CD14-positive monocyte (primary cell): ENCODE measurements around the gene ANKRD23. TPM values are rescaled to one million over a fixed set of nuclear protein-coding genes. Genes with fewer than 3 reads are reported as not detected.

Source experiments
- DNase-seq, 3 donors: peaks; one replicate each; pipeline ENCODE4 v3.0.0-alpha.2; 2011 to 2022
- H2AFZ ChIP-seq: 2 replicates; pipeline ENCODE4 v1.6.0; 2012; ENCODE audit warnings: mild to moderate bottlenecking, low read depth, low read length, inconsistent platforms; ENCODE audit not compliant: insufficient read depth, poor library complexity, severe bottlenecking
- H3K27ac ChIP-seq, 2 donors: 1 replicate in 1 of 2; 2 replicates in 1 of 2; pipeline ENCODE4 v1.5.1; 2012 to 2013; ENCODE audit warnings: low read length in 2 of 2, control low read depth in 1 of 2, inconsistent platforms in 1 of 2, low read depth in 1 of 2, mild to moderate bottlenecking in 1 of 2
- H3K27me3 ChIP-seq, 2 donors: one replicate each; pipeline versions ENCODE4 v1.6.0 to v1.6.1; 2011 to 2013; ENCODE audit warnings: low read length in 2 of 2; ENCODE audit not compliant: control insufficient read depth in 2 of 2, insufficient read depth in 2 of 2
- H3K36me3 ChIP-seq, 2 donors: replicated peaks in 1 of 2; 1 replicate in 1 of 2; 2 replicates in 1 of 2; pipeline versions ENCODE4 v1.5.1 to v1.6.1; 2012 to 2013; ENCODE audit warnings: low read length in 2 of 2, control low read depth in 1 of 2, inconsistent platforms in 1 of 2, mild to moderate bottlenecking in 1 of 2; ENCODE audit not compliant: insufficient read depth in 2 of 2, control insufficient read depth in 1 of 2
- H3K4me1 ChIP-seq, 2 donors: 1 replicate in 1 of 2; 2 replicates in 1 of 2; pipeline versions ENCODE4 v1.5.1 to v1.6.1; 2012 to 2013; ENCODE audit warnings: low read length in 2 of 2, control low read depth in 1 of 2, inconsistent platforms in 1 of 2, mild to moderate bottlenecking in 1 of 2, moderate library complexity in 1 of 2; ENCODE audit not compliant: insufficient read depth in 2 of 2, control insufficient read depth in 1 of 2
- H3K4me2 ChIP-seq: replicated peaks from 2 replicates; pipeline ENCODE3; 2012; ENCODE audit warnings: low read length, moderate library complexity, mild to moderate bottlenecking; ENCODE audit not compliant: poor library complexity, severe bottlenecking; ENCODE audit errors: extremely low read depth
- H3K4me3 ChIP-seq, 3 experiments: fragments of 200-600 bp in 1 of 3; sonication (generic) in 1 of 3; replicated peaks in 1 of 3; 1 replicate in 2 of 3; 2 replicates in 1 of 3; pipeline ENCODE4 v1.5.1; 2011 to 2013; ENCODE audit warnings: low read length in 3 of 3, mild to moderate bottlenecking in 3 of 3, control low read depth in 2 of 3, low read depth in 2 of 3, inconsistent platforms in 1 of 3, moderate library complexity in 1 of 3
- H3K79me2 ChIP-seq: 2 replicates; pipeline ENCODE4 v1.6.0; 2012; ENCODE audit warnings: mild to moderate bottlenecking, control low read depth, inconsistent platforms, low read length, moderate library complexity; ENCODE audit not compliant: insufficient read depth
- H3K9ac ChIP-seq: 2 replicates; pipeline ENCODE4 v1.6.0; 2017; ENCODE audit warnings: low read length, mild to moderate bottlenecking; ENCODE audit not compliant: insufficient read depth, poor library complexity, severe bottlenecking
- H3K9me3 ChIP-seq, 2 donors: replicated peaks in 1 of 2; 1 replicate in 1 of 2; 2 replicates in 1 of 2; pipeline versions ENCODE4 v1.5.1 to v1.6.1; 2012 to 2013; ENCODE audit warnings: low read length in 2 of 2, control low read depth in 1 of 2; ENCODE audit not compliant: control insufficient read depth in 1 of 2, insufficient read depth in 1 of 2
- H4K20me1 ChIP-seq: 2 replicates; pipeline ENCODE4 v1.6.0; 2012; ENCODE audit warnings: mild to moderate bottlenecking, low read length, control low read depth, moderate library complexity; ENCODE audit not compliant: insufficient read depth
- H3K27ac Mint-ChIP-seq, 7 donors: one replicate each; pipeline ENCODE4 v1.8.0; 2020; ENCODE audit warnings: mild to moderate bottlenecking in 7 of 7, mixed read lengths in 7 of 7, moderate library complexity in 6 of 7, inconsistent platforms in 2 of 7
- H3K27me3 Mint-ChIP-seq, 3 donors: one replicate each; pipeline ENCODE4 v1.8.0; 2021 to 2022; ENCODE audit warnings: low read depth in 3 of 3, mild to moderate bottlenecking in 3 of 3, mixed read lengths in 3 of 3, moderate library complexity in 3 of 3, inconsistent platforms in 1 of 3
- H3K36me3 Mint-ChIP-seq, 2 donors: one replicate each; pipeline ENCODE4 v1.8.0; 2020; ENCODE audit warnings: mixed read lengths in 2 of 2, inconsistent platforms in 1 of 2, mild to moderate bottlenecking in 1 of 2
- H3K4me1 Mint-ChIP-seq: one replicate; pipeline ENCODE4 v1.8.0; 2020; ENCODE audit warnings: mild to moderate bottlenecking, mixed read lengths
- H3K4me3 Mint-ChIP-seq, 2 donors: one replicate each; pipeline ENCODE4 v1.8.0; 2020; ENCODE audit warnings: mild to moderate bottlenecking in 2 of 2, mixed read lengths in 2 of 2, moderate library complexity in 1 of 2
- H3K9me3 Mint-ChIP-seq, 7 donors: one replicate each; pipeline ENCODE4 v1.8.0; 2020 to 2022; ENCODE audit warnings: mixed read lengths in 7 of 7, mild to moderate bottlenecking in 6 of 7, moderate library complexity in 6 of 7, inconsistent platforms in 2 of 7
- WGBS: methylation state at CpG from one replicate; pipeline ENCODE4 v1.1.5; 2013; ENCODE audit warnings: missing lambda C conversion rate; ENCODE audit not compliant: insufficient coverage; 5-methylcytosine and 5-hydroxymethylcytosine counted together
- intact Hi-C, 2 donors: fragments of 100-400 bp; cut with micrococcal nuclease; formaldehyde crosslinking; loops; one replicate each; pipeline versions ENCODE4 v1.15.0 to v1.15.1; 2023
- polyA plus RNA-seq, 3 donors: library from polyadenylated mRNA; depleted of rRNA in 1 of 3; unstranded in 2 of 3; stranded (reverse) in 1 of 3; fragments of 300-500 nt in 2 of 3; fragments of >200 nt in 1 of 3; fragmentation: Illumina TruSeq in 2 of 3; gene quantifications; 1 replicate in 2 of 3; 2 replicates in 1 of 3; pipeline ENCODE4 v1.2.3, GENCODE V29; 2012 to 2021
- TF ChIP-seq, protein P1 (sequence below): fragments of 200-600 bp; IDR thresholded peaks from one replicate; pipeline ENCODE4 v1.8.0; 2022; ENCODE audit warnings: antibody characterized with exemption, mild to moderate bottlenecking

ANKRD23 gene
- polyA plus RNA-seq, 3 donors, result 1.4 TPM; not detected in 2

DNA sequence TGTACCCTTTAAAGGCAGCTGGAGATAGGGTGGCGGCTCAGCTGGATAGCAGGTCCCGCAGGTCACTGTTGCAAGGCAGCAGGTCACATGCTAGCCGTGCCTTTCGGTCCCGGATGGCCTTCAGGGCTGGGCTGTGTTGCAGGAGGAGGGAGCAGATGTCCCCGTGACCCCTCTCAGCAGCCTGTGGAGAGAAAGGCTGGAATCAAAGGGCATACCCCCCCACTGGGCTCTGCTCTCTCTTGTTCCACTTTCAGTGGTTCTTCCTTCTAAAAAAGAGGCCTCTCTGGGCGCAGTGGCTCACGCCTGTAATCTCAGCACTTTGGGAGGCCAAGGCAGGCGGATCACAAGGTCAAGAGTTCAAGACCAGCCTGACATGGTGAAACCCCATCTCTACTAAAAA is 4.4 kb upstream of the ANKRD23 start:
- intact Hi-C loops, result no loop called here
- H3K36me3 ChIP-seq, result peaks cover 29 to 58% of the 10 kb centered on the region in 2 donors
- no peak for DNase-seq
- no peaks in the 10 kb centered on the region for H4K20me1 ChIP-seq
- TF ChIP-seq, protein P1, sequence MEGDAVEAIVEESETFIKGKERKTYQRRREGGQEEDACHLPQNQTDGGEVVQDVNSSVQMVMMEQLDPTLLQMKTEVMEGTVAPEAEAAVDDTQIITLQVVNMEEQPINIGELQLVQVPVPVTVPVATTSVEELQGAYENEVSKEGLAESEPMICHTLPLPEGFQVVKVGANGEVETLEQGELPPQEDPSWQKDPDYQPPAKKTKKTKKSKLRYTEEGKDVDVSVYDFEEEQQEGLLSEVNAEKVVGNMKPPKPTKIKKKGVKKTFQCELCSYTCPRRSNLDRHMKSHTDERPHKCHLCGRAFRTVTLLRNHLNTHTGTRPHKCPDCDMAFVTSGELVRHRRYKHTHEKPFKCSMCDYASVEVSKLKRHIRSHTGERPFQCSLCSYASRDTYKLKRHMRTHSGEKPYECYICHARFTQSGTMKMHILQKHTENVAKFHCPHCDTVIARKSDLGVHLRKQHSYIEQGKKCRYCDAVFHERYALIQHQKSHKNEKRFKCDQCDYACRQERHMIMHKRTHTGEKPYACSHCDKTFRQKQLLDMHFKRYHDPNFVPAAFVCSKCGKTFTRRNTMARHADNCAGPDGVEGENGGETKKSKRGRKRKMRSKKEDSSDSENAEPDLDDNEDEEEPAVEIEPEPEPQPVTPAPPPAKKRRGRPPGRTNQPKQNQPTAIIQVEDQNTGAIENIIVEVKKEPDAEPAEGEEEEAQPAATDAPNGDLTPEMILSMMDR, result no peak
- Mint-ChIP-seq H3K4me3 (no peak overlapping the region), H3K9me3 (peaks cover 0 to 2% (median 0%) of the 10 kb centered on the region in 7 donors), H3K27ac (peak overlapping the region in 1 of 7 donors; percentile 85), H3K4me1 (peaks cover 2% of the 10 kb centered on the region), H3K27me3 (peaks cover 1 to 2% (median 1%) of the 10 kb centered on the region in 3 donors), H3K36me3 (peaks cover 38 to 72% of the 10 kb centered on the region in 2 donors)
- H3K4me3 ChIP-seq, result no peak overlapping the region
- WGBS, result 95% methylated on average over 4 of the region's 9 CpGs
- no peaks in the 10 kb centered on the region for H3K27me3 ChIP-seq
- H3K4me1 ChIP-seq, result no peaks in the 10 kb centered on the region
- H3K79me2 ChIP-seq, result no peaks in the 10 kb centered on the region
- no peak overlapping the region for H2AFZ ChIP-seq
- no peaks in the 10 kb centered on the region for H3K9me3 ChIP-seq
- no peak overlapping the region for H3K4me2 ChIP-seq
- no peak overlapping the region for H3K9ac ChIP-seq
- no peak overlapping the region for H3K27ac ChIP-seq

DNA sequence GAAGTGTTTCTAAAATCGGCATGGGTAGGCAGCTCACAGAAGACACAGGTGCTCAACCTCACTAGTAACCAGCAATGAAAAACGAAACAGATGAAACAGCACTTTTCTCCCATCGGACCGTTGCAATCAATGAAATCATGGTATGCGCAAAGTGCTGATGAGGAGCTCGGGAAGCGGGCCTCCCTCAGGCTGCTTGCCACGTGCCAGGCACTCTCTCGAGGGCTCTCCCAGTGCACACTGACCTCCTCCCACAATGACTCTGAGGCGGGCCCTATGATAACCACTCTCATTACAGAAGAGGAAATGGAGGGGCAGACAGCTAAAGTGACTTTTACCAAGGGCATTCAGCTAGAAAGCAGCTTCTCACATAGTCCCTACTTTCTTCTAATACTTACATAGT is 3.8 kb upstream of the ANKRD23 start:
- peaks cover 0 to 1% (median 0%) of the 10 kb centered on the region in 7 donors for H3K9me3 Mint-ChIP-seq
- H3K4me1 Mint-ChIP-seq, result peaks cover 4% of the 10 kb centered on the region
- Histone ChIP-seq H3K9me3 (no peaks in the 10 kb centered on the region), H3K9ac (no peak overlapping the region), H3K79me2 (no peaks in the 10 kb centered on the region), H3K4me1 (no peaks in the 10 kb centered on the region), H3K36me3 (peaks cover 24 to 52% of the 10 kb centered on the region in 2 donors), H3K27ac (no peak overlapping the region), H2AFZ (no peak overlapping the region), H3K4me3 (no peak overlapping the region), H4K20me1 (no peaks in the 10 kb centered on the region), H3K4me2 (no peak overlapping the region), H3K27me3 (no peaks in the 10 kb centered on the region)
- no peak overlapping the region for H3K4me3 Mint-ChIP-seq
- intact Hi-C loops, result no loop called here
- DNase-seq, result no peak
- peak overlapping the region in 2 of 7 donors; percentile 23 for H3K27ac Mint-ChIP-seq
- H3K27me3 Mint-ChIP-seq, result peaks cover 1 to 2% (median 1%) of the 10 kb centered on the region in 3 donors
- 88% methylated on average over 8 of the region's 10 CpGs for WGBS
- peaks cover 31 to 65% of the 10 kb centered on the region in 2 donors for H3K36me3 Mint-ChIP-seq
- TF ChIP-seq, protein P1, result no peak
